K562 (cell line): ENCODE results near the gene TOMM22. TPM values are rescaled to one million over a fixed set of nuclear protein-coding genes. Genes with fewer than 3 reads are reported as not detected.
A peak's percentile ranks its signal among the peaks of the same experiment; 100 is the strongest.

Source experiments
- CSDE1 ChIP-seq, 2 experiments: fragments of 450-650 bp; IDR thresholded peaks; 2 replicates each; pipeline ENCODE4 v1.6.1; 2016; ENCODE audit warnings: mild to moderate bottlenecking in 1 of 2
- GABPB2 ChIP-seq: fragments of 250-450 bp; sonication (Bioruptor Pico); conservative IDR thresholded peaks from 2 replicates; pipeline ENCODE4 v1.5.1; 2021; ENCODE audit warnings: mild to moderate bottlenecking
- HCFC1 ChIP-seq: IDR thresholded peaks from 2 replicates; pipeline ENCODE4 v1.6.1; 2012; ENCODE audit warnings: low read depth, low read length, improper control_type of control experiment
- HDAC2 ChIP-seq: fragments of 450-650 bp; IDR thresholded peaks from 2 replicates; pipeline ENCODE4 v1.6.1; 2016; ENCODE audit warnings: mild to moderate bottlenecking
- HMBOX1 ChIP-seq: sonication (generic); IDR thresholded peaks from 2 replicates; pipeline ENCODE4 v1.6.1; 2016
- POLR2B ChIP-seq: fragments of 450-650 bp; IDR thresholded peaks from 2 replicates; pipeline ENCODE4 v1.6.1; 2018; ENCODE audit warnings: low read depth; ENCODE audit not compliant: partially characterized antibody
- SIN3B ChIP-seq: fragments of 450-650 bp; IDR thresholded peaks from 2 replicates; pipeline ENCODE4 v1.6.1; 2017; ENCODE audit warnings: low read depth, mild to moderate bottlenecking, moderate library complexity
- SP1 ChIP-seq: sonication (generic); formaldehyde crosslinking; IDR thresholded peaks from 2 replicates; pipeline ENCODE4 v1.8.1; 2022; ENCODE audit warnings: mild to moderate bottlenecking, missing genetic modification reagents
- polyA plus RNA-seq, 8 experiments: library from polyadenylated mRNA; depleted of rRNA in 4 of 8; stranded (reverse) in 5 of 8; unstranded in 3 of 8; fragments of >200 nt; fragmentation: Nextera tagmentation in 2 of 8; fragmentation: Illumina TruSeq in 1 of 8; extraction: Ambion mirVana in 2 of 8; extraction: Trizol in 1 of 8; gene quantifications; 2 replicates each; pipeline versions ENCODE4 v1.2.1 to v1.2.3, GENCODE V29; 2011 to 2014; ENCODE audit warnings: inconsistent platforms in 1 of 8, missing spikeins in 1 of 8
- total RNA-seq, 7 experiments: library from RNA; depleted of rRNA in 6 of 7; stranded (reverse); fragments of >200 nt in 6 of 7; fragmentation: Illumina TruSeq in 2 of 7; extraction: Trizol in 2 of 7; gene quantifications; 2 replicates each; pipeline versions ENCODE4 v1.2.1 to v1.2.3, GENCODE V29; 2011 to 2021; ENCODE audit warnings: low replicate concordance in 1 of 7
- TF ChIP-seq, protein P1 (sequence below): fragments of 250-450 bp; sonication (Bioruptor Pico); IDR thresholded peaks from 2 replicates; pipeline ENCODE4 v1.8.0; 2021; ENCODE audit warnings: mild to moderate bottlenecking, moderate library complexity
- TF ChIP-seq, protein P2 (sequence below): fragments of 450-650 bp; IDR thresholded peaks from 2 replicates; pipeline ENCODE4 v1.6.1; 2016; ENCODE audit warnings: mild to moderate bottlenecking, moderate library complexity
- TF ChIP-seq, protein P3 (sequence below): fragments of 250-450 bp; sonication (Bioruptor Pico); IDR thresholded peaks from 2 replicates; pipeline ENCODE4 v1.9.0; 2021; ENCODE audit warnings: mild to moderate bottlenecking, inconsistent platforms

TOMM22 gene
- total and polyA plus RNA-seq, 9 of the 15 experiments (the other 6 are each of a cell fraction or from before 2014, with no cell fraction given), result 25.8 to 108 (median 73.8) TPM

DNA sequence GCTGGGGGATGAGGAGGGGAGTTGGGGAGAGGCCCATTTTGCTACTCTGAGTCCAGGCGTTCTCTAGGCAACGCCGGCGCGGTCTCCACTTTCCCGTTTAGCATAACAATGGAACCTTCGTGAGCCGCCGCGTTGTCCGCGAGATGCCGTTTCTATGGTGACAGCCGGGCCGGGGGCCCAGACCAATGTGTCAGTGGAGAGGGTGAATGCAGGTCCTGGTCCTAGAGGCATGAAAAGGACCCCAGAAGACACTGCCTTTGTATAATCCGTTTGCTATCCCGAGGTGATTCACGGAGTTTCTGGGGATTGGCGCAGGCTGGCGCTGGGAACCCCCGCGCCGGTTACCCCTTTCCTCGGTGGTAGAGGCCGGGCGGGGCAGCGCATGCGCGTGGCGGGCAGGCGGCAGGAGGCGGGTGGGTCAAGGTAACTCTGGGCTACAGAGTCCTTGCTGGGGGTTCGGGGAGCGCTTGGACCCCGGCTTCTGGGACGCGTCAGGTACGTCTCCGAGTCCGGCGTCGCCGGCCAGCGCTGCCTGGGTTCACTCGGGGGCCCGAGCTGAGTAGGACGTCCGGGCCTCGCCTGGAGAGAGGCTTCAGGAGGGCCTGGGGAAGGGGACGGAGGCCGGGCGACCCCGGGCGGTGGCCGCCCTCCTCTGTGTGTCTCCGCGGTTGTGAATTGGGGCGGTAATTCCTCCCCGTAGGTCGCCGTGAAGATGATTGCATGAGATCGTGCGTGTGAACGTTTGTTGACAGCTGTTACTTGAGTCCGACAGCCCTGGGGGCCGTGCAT lies 25.3 kb upstream of the TOMM22 start, which contains the start of the genes CBY1 and FAM227A (continued):
- peak; percentile 49; the same call in 1 of the 2 replicates for TF ChIP-seq SP1 (CRISPR knock-in tag)
- peak in 1 of 2 experiments; percentile 60; a peak in 1 of 4 replicates for TF ChIP-seq CSDE1 (IDR thresholded peaks at IDR 0.05)
- TF ChIP-seq POLR2B, result peak; percentile 66
- 0 out of 2 replicates have a peak, but pooled peaks have one; percentile 15 for TF ChIP-seq HDAC2
- TF ChIP-seq, protein P1, sequence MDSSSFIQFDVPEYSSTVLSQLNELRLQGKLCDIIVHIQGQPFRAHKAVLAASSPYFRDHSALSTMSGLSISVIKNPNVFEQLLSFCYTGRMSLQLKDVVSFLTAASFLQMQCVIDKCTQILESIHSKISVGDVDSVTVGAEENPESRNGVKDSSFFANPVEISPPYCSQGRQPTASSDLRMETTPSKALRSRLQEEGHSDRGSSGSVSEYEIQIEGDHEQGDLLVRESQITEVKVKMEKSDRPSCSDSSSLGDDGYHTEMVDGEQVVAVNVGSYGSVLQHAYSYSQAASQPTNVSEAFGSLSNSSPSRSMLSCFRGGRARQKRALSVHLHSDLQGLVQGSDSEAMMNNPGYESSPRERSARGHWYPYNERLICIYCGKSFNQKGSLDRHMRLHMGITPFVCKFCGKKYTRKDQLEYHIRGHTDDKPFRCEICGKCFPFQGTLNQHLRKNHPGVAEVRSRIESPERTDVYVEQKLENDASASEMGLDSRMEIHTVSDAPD (CRISPR knock-in tag), result no peak
- TF ChIP-seq HMBOX1, result no peak
- TF ChIP-seq, protein P2, sequence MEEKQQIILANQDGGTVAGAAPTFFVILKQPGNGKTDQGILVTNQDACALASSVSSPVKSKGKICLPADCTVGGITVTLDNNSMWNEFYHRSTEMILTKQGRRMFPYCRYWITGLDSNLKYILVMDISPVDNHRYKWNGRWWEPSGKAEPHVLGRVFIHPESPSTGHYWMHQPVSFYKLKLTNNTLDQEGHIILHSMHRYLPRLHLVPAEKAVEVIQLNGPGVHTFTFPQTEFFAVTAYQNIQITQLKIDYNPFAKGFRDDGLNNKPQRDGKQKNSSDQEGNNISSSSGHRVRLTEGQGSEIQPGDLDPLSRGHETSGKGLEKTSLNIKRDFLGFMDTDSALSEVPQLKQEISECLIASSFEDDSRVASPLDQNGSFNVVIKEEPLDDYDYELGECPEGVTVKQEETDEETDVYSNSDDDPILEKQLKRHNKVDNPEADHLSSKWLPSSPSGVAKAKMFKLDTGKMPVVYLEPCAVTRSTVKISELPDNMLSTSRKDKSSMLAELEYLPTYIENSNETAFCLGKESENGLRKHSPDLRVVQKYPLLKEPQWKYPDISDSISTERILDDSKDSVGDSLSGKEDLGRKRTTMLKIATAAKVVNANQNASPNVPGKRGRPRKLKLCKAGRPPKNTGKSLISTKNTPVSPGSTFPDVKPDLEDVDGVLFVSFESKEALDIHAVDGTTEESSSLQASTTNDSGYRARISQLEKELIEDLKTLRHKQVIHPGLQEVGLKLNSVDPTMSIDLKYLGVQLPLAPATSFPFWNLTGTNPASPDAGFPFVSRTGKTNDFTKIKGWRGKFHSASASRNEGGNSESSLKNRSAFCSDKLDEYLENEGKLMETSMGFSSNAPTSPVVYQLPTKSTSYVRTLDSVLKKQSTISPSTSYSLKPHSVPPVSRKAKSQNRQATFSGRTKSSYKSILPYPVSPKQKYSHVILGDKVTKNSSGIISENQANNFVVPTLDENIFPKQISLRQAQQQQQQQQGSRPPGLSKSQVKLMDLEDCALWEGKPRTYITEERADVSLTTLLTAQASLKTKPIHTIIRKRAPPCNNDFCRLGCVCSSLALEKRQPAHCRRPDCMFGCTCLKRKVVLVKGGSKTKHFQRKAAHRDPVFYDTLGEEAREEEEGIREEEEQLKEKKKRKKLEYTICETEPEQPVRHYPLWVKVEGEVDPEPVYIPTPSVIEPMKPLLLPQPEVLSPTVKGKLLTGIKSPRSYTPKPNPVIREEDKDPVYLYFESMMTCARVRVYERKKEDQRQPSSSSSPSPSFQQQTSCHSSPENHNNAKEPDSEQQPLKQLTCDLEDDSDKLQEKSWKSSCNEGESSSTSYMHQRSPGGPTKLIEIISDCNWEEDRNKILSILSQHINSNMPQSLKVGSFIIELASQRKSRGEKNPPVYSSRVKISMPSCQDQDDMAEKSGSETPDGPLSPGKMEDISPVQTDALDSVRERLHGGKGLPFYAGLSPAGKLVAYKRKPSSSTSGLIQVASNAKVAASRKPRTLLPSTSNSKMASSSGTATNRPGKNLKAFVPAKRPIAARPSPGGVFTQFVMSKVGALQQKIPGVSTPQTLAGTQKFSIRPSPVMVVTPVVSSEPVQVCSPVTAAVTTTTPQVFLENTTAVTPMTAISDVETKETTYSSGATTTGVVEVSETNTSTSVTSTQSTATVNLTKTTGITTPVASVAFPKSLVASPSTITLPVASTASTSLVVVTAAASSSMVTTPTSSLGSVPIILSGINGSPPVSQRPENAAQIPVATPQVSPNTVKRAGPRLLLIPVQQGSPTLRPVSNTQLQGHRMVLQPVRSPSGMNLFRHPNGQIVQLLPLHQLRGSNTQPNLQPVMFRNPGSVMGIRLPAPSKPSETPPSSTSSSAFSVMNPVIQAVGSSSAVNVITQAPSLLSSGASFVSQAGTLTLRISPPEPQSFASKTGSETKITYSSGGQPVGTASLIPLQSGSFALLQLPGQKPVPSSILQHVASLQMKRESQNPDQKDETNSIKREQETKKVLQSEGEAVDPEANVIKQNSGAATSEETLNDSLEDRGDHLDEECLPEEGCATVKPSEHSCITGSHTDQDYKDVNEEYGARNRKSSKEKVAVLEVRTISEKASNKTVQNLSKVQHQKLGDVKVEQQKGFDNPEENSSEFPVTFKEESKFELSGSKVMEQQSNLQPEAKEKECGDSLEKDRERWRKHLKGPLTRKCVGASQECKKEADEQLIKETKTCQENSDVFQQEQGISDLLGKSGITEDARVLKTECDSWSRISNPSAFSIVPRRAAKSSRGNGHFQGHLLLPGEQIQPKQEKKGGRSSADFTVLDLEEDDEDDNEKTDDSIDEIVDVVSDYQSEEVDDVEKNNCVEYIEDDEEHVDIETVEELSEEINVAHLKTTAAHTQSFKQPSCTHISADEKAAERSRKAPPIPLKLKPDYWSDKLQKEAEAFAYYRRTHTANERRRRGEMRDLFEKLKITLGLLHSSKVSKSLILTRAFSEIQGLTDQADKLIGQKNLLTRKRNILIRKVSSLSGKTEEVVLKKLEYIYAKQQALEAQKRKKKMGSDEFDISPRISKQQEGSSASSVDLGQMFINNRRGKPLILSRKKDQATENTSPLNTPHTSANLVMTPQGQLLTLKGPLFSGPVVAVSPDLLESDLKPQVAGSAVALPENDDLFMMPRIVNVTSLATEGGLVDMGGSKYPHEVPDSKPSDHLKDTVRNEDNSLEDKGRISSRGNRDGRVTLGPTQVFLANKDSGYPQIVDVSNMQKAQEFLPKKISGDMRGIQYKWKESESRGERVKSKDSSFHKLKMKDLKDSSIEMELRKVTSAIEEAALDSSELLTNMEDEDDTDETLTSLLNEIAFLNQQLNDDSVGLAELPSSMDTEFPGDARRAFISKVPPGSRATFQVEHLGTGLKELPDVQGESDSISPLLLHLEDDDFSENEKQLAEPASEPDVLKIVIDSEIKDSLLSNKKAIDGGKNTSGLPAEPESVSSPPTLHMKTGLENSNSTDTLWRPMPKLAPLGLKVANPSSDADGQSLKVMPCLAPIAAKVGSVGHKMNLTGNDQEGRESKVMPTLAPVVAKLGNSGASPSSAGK, result no peak
- no peak for TF ChIP-seq GABPB2 (CRISPR knock-in tag)
- 0 out of 2 replicates have a peak, but pooled peaks have one; percentile 12 for TF ChIP-seq SIN3B
- TF ChIP-seq, protein P3, sequence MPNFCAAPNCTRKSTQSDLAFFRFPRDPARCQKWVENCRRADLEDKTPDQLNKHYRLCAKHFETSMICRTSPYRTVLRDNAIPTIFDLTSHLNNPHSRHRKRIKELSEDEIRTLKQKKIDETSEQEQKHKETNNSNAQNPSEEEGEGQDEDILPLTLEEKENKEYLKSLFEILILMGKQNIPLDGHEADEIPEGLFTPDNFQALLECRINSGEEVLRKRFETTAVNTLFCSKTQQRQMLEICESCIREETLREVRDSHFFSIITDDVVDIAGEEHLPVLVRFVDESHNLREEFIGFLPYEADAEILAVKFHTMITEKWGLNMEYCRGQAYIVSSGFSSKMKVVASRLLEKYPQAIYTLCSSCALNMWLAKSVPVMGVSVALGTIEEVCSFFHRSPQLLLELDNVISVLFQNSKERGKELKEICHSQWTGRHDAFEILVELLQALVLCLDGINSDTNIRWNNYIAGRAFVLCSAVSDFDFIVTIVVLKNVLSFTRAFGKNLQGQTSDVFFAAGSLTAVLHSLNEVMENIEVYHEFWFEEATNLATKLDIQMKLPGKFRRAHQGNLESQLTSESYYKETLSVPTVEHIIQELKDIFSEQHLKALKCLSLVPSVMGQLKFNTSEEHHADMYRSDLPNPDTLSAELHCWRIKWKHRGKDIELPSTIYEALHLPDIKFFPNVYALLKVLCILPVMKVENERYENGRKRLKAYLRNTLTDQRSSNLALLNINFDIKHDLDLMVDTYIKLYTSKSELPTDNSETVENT (CRISPR knock-in tag), result 0 out of 2 replicates have a peak, but pooled peaks have one; percentile 27
- no peak for TF ChIP-seq HCFC1
